ENCODE measurements around the gene TMEM221. TPM values are rescaled to one million over a fixed set of nuclear protein-coding genes. Genes with fewer than 3 reads are reported as not detected.
A peak's percentile ranks its signal among the peaks of the same experiment; 100 is the strongest.

Gene TMEM221
- total RNA-seq, 1 donor from 2014 or later, result not detected

GRCh38 chr19:17469481-17470067 lies 21.1 kb upstream of the TMEM221 start:
- Histone ChIP-seq H3K4me3 (ENCODE audit: low read depth, low read length) (peak overlapping the region; percentile 84), H3K36me3 (ENCODE audit: control insufficient read depth, insufficient read depth, low read length) (no peaks in the 10 kb centered on the region), H3K27me3 (ENCODE audit: control insufficient read depth, insufficient read depth, low read length) (no peaks in the 10 kb centered on the region)
- TF ChIP-seq, protein P1, sequence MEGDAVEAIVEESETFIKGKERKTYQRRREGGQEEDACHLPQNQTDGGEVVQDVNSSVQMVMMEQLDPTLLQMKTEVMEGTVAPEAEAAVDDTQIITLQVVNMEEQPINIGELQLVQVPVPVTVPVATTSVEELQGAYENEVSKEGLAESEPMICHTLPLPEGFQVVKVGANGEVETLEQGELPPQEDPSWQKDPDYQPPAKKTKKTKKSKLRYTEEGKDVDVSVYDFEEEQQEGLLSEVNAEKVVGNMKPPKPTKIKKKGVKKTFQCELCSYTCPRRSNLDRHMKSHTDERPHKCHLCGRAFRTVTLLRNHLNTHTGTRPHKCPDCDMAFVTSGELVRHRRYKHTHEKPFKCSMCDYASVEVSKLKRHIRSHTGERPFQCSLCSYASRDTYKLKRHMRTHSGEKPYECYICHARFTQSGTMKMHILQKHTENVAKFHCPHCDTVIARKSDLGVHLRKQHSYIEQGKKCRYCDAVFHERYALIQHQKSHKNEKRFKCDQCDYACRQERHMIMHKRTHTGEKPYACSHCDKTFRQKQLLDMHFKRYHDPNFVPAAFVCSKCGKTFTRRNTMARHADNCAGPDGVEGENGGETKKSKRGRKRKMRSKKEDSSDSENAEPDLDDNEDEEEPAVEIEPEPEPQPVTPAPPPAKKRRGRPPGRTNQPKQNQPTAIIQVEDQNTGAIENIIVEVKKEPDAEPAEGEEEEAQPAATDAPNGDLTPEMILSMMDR (IDR thresholded peaks at IDR 0.05; ENCODE audit: insufficient read depth, low read length, severe bottlenecking), result no peak
- peak; percentile 87 for DNase-seq (ENCODE audit: low read depth)
- no peak for FAIRE-seq

- Histone ChIP-seq H3K4me3 (ENCODE audit: low read depth, low read length) (peak overlapping the region; percentile 84), H3K27me3 (ENCODE audit: control insufficient read depth, insufficient read depth, low read length) (no peaks in the 10 kb centered on the region), H3K36me3 (ENCODE audit: control insufficient read depth, insufficient read depth, low read length) (no peaks in the 10 kb centered on the region)
- TF ChIP-seq, protein P1 (IDR thresholded peaks at IDR 0.05; ENCODE audit: insufficient read depth, low read length, severe bottlenecking), result no peak
- FAIRE-seq (no peak), DNase-seq (ENCODE audit: low read depth) (no peak)
Measured at GRCh38 chr19:17469092-17469480, 20.6 kb upstream of the TMEM221 start.

- FAIRE-seq (no peak), DNase-seq (ENCODE audit: low read depth) (no peak)
- Histone ChIP-seq H3K36me3 (ENCODE audit: control insufficient read depth, insufficient read depth, low read length) (no peaks in the 10 kb centered on the region), H3K27me3 (ENCODE audit: control insufficient read depth, insufficient read depth, low read length) (no peaks in the 10 kb centered on the region), H3K4me3 (ENCODE audit: low read depth, low read length) (peak overlapping the region; percentile 84)
- TF ChIP-seq, protein P1 (IDR thresholded peaks at IDR 0.05; ENCODE audit: insufficient read depth, low read length, severe bottlenecking), result no peak
Measured at GRCh38 chr19:17468302-17469091, 20.0 kb upstream of the TMEM221 start.

DNA sequence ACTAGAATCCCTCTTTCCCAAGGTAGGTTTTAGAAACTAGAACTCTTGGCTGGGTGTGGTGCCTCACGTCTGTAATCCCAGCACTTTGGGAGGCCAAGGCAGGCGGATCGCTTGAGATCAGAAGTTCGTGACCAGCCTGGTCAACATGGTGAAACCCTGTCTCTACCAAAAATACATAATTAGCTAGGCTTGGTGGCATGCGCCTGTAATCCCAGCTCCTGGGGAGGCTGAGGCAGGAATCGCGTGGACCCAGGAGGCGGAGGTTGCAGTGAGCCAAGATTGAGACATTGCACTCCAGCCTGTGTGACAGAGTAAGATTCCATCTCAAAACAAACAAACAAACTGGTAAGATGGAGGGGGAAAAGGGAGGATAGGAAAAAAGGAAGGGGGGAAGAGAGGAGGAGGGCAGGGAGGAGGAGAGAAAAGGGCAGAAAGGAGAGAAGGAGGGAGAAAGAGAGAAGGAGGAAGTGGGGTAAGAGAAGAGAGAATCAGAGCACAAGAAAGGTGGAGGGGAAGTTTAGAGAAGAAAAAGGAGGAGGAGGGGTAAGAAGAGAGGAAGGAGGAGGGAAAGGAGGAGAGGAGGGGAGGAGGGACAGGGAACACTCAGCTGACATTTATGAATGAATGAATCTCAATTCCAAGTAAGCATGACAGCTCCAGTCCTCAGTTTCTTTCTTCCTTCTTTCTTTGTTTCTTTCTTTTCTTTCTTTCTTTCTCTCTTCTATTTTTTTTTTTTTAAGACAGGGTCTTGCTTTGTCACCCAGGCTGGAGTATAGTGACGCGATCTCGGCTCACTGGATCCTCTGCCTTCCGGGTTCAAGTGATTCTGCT lies 19.2 kb upstream of the TMEM221 start:
- no peak for FAIRE-seq
- H3K36me3 ChIP-seq (ENCODE audit: control insufficient read depth, insufficient read depth, low read length), result no peaks in the 10 kb centered on the region
- no peak for DNase-seq (ENCODE audit: low read depth)
- TF ChIP-seq, protein P1 (IDR thresholded peaks at IDR 0.05; ENCODE audit: insufficient read depth, low read length, severe bottlenecking), result no peak
- H3K4me3 ChIP-seq (ENCODE audit: low read depth, low read length), result no peak overlapping the region
- H3K27me3 ChIP-seq (ENCODE audit: control insufficient read depth, insufficient read depth, low read length), result no peaks in the 10 kb centered on the region

GRCh38 chr19:17466487-17466850 lies 18.0 kb upstream of the TMEM221 start:
- TF ChIP-seq, protein P1 (IDR thresholded peaks at IDR 0.05; ENCODE audit: insufficient read depth, low read length, severe bottlenecking), result no peak
- no peak for FAIRE-seq
- Histone ChIP-seq H3K36me3 (ENCODE audit: control insufficient read depth, insufficient read depth, low read length) (no peaks in the 10 kb centered on the region), H3K27me3 (ENCODE audit: control insufficient read depth, insufficient read depth, low read length) (no peaks in the 10 kb centered on the region), H3K4me3 (ENCODE audit: low read depth, low read length) (no peak overlapping the region)
- DNase-seq (ENCODE audit: low read depth), result no peak
